Neural cell (in vitro differentiated cells): ENCODE results near the gene PRSS58.

Source experiments
- EP300 ChIP-seq: fragments of 450-650 bp; conservative IDR thresholded peaks from 2 replicates; pipeline ENCODE4 v1.6.1; 2014; ENCODE audit warnings: antibody characterized with exemption, mild to moderate bottlenecking, moderate library complexity; ENCODE audit not compliant: poor library complexity, severe bottlenecking
- EZH2 ChIP-seq: fragments of 200-600, 300-800 bp; shearing (Covaris generic), sonication (generic); IDR thresholded peaks from 2 replicates; pipeline ENCODE4 v1.6.1; 2014; ENCODE audit warnings: antibody characterized with exemption, low read length, borderline replicate concordance, mild to moderate bottlenecking; ENCODE audit not compliant: insufficient read depth, poor library complexity, severe bottlenecking
- POLR2AphosphoS5 ChIP-seq: IDR thresholded peaks from 2 replicates; pipeline ENCODE4 v1.6.1; 2012
- RAD21 ChIP-seq: fragments of 450-650 bp; conservative IDR thresholded peaks from 2 replicates; pipeline ENCODE4 v1.6.1; 2014; ENCODE audit warnings: antibody characterized with exemption, mild to moderate bottlenecking, moderate library complexity
- SMC3 ChIP-seq: fragments of 450-650 bp; conservative IDR thresholded peaks from 2 replicates; pipeline ENCODE4 v1.6.1; 2014; ENCODE audit warnings: antibody characterized with exemption, mild to moderate bottlenecking, moderate library complexity; ENCODE audit not compliant: poor library complexity
- TF ChIP-seq, protein P1 (sequence below): fragments of 450-650 bp; IDR thresholded peaks from 2 replicates; pipeline ENCODE4 v1.5.1; 2014; ENCODE audit warnings: antibody characterized with exemption, mild to moderate bottlenecking, moderate library complexity; ENCODE audit not compliant: poor library complexity, severe bottlenecking

DNA sequence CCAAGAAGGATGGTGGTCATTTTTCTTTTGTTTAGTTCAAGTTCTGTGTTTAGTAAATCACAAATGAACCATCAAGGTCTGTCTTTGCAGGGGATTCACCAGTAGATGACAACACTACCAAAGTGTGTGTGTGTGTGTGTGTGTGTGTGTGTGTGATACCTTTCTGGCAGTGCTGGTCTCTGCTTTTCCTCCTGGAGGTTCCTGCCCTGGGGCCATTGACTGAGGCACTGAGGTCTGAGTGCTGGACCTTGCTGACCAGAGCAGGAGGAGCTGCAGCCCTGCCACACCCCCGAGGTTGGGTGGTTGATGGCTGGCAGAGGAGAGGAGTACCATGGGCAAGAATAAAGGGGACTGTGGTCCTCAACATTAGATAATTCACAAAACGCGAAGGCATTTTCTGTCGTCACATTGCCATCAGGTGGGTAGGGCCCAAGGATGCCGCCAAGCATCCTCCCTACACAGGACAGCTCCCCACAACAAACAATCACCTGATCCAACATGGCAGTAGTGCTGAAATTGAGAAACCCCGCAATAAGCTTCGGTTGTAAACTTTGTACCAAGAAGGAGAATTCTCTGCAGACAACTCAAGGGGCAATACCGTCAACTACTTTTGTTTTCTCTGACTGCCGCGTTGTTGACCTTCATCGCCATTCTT is 49.5 kb upstream of the PRSS58 start:
- TF ChIP-seq SMC3 (no peak), EZH2 (no peak), POLR2AphosphoS5 (no peak), RAD21 (no peak), EP300 (no peak)
- TF ChIP-seq, protein P1, sequence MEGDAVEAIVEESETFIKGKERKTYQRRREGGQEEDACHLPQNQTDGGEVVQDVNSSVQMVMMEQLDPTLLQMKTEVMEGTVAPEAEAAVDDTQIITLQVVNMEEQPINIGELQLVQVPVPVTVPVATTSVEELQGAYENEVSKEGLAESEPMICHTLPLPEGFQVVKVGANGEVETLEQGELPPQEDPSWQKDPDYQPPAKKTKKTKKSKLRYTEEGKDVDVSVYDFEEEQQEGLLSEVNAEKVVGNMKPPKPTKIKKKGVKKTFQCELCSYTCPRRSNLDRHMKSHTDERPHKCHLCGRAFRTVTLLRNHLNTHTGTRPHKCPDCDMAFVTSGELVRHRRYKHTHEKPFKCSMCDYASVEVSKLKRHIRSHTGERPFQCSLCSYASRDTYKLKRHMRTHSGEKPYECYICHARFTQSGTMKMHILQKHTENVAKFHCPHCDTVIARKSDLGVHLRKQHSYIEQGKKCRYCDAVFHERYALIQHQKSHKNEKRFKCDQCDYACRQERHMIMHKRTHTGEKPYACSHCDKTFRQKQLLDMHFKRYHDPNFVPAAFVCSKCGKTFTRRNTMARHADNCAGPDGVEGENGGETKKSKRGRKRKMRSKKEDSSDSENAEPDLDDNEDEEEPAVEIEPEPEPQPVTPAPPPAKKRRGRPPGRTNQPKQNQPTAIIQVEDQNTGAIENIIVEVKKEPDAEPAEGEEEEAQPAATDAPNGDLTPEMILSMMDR, result no peak
